IPS-18a (cell line): ENCODE measurements around the gene SHISA9.

ENCODE experiments used
- H3K27ac ChIP-seq: one replicate; pipeline ENCODE4 v1.5.1; 2013; ENCODE audit warnings: low read length
- H3K27me3 ChIP-seq: one replicate; pipeline ENCODE4 v1.6.1; 2013; ENCODE audit warnings: mild to moderate bottlenecking, low read length; ENCODE audit not compliant: control insufficient read depth, insufficient read depth
- H3K36me3 ChIP-seq: one replicate; pipeline ENCODE4 v1.6.1; 2013; ENCODE audit warnings: low read depth, low read length; ENCODE audit not compliant: control insufficient read depth
- H3K4me1 ChIP-seq: one replicate; pipeline ENCODE4 v1.6.1; 2013; ENCODE audit warnings: low read depth, low read length; ENCODE audit not compliant: control insufficient read depth
- H3K4me3 ChIP-seq: one replicate; pipeline ENCODE4 v1.5.1; 2013; ENCODE audit warnings: low read length
- H3K9ac ChIP-seq: one replicate; pipeline ENCODE4 v1.6.1; 2013; ENCODE audit warnings: mild to moderate bottlenecking, low read length, moderate library complexity
- H3K9me3 ChIP-seq: one replicate; pipeline ENCODE4 v1.6.1; 2013; ENCODE audit warnings: low read depth, low read length; ENCODE audit not compliant: control insufficient read depth

The SHISA9 gene

DNA sequence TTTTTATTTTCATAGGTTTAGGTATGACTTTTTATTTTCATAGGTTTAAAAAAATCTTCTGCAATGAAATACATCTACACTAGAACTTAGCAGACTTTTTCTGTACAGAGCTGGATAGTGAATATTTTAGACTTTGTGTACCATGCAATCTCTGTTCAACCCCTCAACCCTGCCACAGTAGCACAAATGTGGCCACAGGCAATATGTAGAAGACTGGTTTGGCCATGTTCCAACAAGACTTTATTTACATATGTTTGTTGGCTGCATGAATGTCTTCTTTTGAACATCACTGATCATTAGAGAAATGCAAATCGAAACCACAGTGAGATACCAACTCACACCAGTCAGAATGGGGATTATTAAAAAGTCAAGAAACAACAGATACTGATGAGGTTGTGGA is 229.2 kb downstream of the SHISA9 start:
- H3K4me1 ChIP-seq = no peaks in the 10 kb centered on the region
- H3K9me3 ChIP-seq = no peaks in the 10 kb centered on the region
- no peaks in the 10 kb centered on the region for H3K36me3 ChIP-seq

DNA sequence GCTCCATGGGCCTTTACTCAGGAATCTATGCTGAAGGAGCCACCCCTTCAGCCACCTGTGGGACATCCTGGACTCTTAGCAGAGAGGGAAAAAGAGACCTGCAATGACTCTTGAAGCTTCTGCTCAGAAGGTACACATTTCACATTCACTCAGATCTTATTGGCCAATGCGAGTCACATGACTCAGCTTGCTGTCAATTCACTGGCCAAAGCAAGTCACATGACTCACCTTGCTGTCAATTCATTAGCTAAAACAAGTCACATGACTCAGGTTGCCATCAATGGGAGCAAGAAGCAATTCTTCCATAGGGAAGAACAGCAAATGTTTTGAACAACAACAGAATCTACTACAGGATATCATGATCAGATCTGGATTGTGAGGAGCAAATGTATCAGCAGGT is 233.4 kb downstream of the SHISA9 start:
- Histone ChIP-seq H3K4me1 (no peaks in the 10 kb centered on the region), H3K36me3 (no peaks in the 10 kb centered on the region), H3K4me3 (no peak overlapping the region), H3K27ac (no peak overlapping the region), H3K27me3 (no peaks in the 10 kb centered on the region), H3K9me3 (no peaks in the 10 kb centered on the region), H3K9ac (no peak overlapping the region)

More for the DNA sequence above, 229.2 kb downstream of the SHISA9 start:
- H3K27ac ChIP-seq = no peak overlapping the region
- no peak overlapping the region for H3K4me3 ChIP-seq
- no peak overlapping the region for H3K9ac ChIP-seq
- H3K27me3 ChIP-seq = no peaks in the 10 kb centered on the region

DNA sequence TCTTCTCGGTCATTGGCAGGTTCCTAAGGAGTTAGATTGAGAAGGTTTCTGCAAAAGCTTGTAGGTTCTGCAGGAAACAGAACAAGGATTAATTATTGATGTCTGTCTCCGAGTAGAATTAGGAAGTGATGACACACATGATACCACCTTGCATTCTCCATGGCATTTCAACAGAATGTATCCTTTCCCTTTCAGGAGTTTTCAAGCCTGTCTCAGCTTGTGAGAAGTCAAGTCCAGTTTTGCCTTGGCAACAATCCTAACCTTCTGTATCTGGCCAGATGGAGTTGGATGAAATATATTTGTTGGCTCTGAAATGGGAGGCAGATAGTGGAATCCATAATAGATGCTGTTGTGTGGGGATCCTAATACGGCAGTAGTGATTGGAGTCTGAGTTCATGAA is 235.5 kb downstream of the SHISA9 start:
- no peak overlapping the region for H3K9ac ChIP-seq

GRCh38 chr16:13138528-13138927 is 237.1 kb downstream of the SHISA9 start:
- H3K9ac ChIP-seq = no peak overlapping the region
- no peaks in the 10 kb centered on the region for H3K9me3 ChIP-seq
- H3K27ac ChIP-seq = no peak overlapping the region
- no peak overlapping the region for H3K4me3 ChIP-seq
- H3K4me1 ChIP-seq = no peaks in the 10 kb centered on the region
- H3K27me3 ChIP-seq = no peaks in the 10 kb centered on the region
- H3K36me3 ChIP-seq = no peaks in the 10 kb centered on the region

More for the DNA sequence above, 235.5 kb downstream of the SHISA9 start:
- H3K4me1 ChIP-seq = no peaks in the 10 kb centered on the region
- H3K27me3 ChIP-seq = no peaks in the 10 kb centered on the region
- no peak overlapping the region for H3K4me3 ChIP-seq
- H3K27ac ChIP-seq = no peak overlapping the region
- no peaks in the 10 kb centered on the region for H3K36me3 ChIP-seq
- no peaks in the 10 kb centered on the region for H3K9me3 ChIP-seq

- Histone ChIP-seq H3K36me3 (no peaks in the 10 kb centered on the region), H3K4me3 (no peak overlapping the region), H3K27ac (no peak overlapping the region), H3K4me1 (no peaks in the 10 kb centered on the region), H3K9ac (no peak overlapping the region), H3K27me3 (no peaks in the 10 kb centered on the region), H3K9me3 (no peaks in the 10 kb centered on the region)
Measured at GRCh38 chr16:13139661-13140241, 238.4 kb downstream of the SHISA9 start.

GRCh38 chr16:13143551-13143950 is 242.2 kb downstream of the SHISA9 start:
- Histone ChIP-seq H3K36me3 (no peaks in the 10 kb centered on the region), H3K9ac (no peak overlapping the region), H3K27ac (no peak overlapping the region), H3K4me1 (no peaks in the 10 kb centered on the region), H3K27me3 (no peaks in the 10 kb centered on the region), H3K9me3 (no peaks in the 10 kb centered on the region), H3K4me3 (no peak overlapping the region)

DNA sequence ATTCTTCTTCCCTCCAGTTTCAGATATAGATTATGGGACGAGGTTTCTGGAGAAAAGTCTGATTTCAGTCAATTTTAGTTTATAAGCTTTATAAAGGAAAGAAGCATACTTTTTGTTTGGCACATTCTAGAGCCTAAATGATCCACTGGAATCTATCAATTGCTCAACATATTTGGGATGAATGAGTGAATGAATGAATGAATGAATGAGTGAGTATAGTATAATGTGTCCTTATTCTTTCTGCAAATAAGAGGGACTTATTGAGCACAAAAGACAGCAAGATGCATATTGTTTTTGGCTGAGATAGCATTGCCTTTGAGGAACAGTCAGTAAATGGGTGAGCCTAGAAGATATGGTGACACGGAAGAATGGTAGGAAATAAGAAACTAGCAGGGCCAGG is 245.4 kb downstream of the SHISA9 start:
- Histone ChIP-seq H3K27ac (no peak overlapping the region), H3K27me3 (no peaks in the 10 kb centered on the region), H3K4me1 (peaks cover 5% of the 10 kb centered on the region), H3K9me3 (no peaks in the 10 kb centered on the region), H3K9ac (no peak overlapping the region), H3K36me3 (no peaks in the 10 kb centered on the region), H3K4me3 (no peak overlapping the region)

DNA sequence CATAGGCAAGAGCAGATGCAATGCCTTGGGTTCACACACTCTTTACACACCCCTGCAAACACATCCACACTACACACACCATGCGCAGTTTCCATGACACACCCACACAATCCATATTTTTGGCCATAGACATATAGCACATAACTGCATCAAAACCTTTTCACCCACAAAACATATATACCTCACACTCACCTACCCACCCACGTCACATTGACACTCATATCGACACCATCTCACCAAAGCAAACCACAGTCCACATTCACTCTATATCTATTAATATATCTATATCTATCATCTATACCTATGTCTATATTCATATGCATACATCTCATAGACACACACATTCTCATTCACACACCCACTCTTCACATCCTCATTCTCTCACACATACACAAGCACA is 246.9 kb downstream of the SHISA9 start:
- H3K36me3 ChIP-seq = no peaks in the 10 kb centered on the region
- no peak overlapping the region for H3K4me3 ChIP-seq
- H3K4me1 ChIP-seq = peaks cover 7% of the 10 kb centered on the region
- no peak overlapping the region for H3K9ac ChIP-seq
- H3K27ac ChIP-seq = no peak overlapping the region
- no peaks in the 10 kb centered on the region for H3K27me3 ChIP-seq
- no peaks in the 10 kb centered on the region for H3K9me3 ChIP-seq

DNA sequence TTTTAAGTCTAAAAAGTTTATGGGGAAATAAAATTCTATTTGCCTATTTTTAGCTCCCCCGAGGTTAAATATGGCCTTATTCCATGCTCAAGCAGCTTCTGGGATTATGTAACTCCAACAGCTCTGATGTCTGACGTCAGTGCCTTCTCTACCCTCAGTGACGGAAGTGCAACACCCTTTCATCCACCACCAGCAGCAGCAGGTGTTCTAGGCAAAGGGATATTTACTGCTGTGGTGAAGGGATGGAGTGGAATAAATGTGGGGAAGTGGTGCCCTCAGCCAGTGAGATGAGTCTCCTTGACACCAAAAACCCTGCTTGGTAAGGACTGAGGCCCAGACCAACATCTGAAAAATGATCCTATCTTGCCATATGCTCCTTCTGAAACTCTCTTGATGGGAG is 247.4 kb downstream of the SHISA9 start:
- H3K9me3 ChIP-seq = no peaks in the 10 kb centered on the region
- H3K4me3 ChIP-seq = no peak overlapping the region
- no peaks in the 10 kb centered on the region for H3K36me3 ChIP-seq
- no peak overlapping the region for H3K9ac ChIP-seq
- H3K27ac ChIP-seq = no peak overlapping the region
- H3K27me3 ChIP-seq = no peaks in the 10 kb centered on the region
- peaks cover 12% of the 10 kb centered on the region for H3K4me1 ChIP-seq

DNA sequence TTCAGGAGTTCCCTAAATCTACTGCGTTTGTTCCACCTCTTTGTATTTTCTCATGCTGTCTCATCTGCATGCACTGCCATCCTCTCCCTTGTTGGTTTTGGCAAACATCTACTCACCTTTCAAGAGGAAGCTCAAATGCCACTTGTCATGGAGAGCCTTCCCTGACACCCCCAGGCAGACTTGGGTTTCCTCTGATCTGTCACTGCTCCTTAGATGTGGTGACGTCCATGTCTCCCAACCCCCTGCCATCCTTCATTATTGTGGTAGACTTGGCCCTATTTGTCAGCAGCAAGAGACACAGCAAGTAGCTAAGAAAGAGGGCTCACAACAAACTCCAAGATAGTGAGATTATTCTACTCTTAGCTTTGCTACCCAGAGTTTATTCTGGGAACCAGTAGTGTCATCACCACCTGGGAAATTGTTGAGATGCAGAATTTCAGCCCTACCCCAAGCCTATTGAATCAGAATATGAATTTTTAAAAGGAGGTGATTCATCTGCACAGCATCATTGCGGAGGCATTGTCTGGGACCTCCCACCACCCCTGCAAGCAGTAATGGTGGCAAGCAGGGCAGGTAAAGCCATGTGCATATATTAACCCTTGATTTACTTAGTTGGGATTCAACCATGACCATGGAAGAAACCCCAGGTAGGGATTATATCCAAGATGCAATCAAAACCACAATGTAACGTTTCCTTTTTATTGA is 248.9 kb downstream of the SHISA9 start:
- H3K27ac ChIP-seq = no peak overlapping the region
- peaks cover 25% of the 10 kb centered on the region for H3K4me1 ChIP-seq
- no peaks in the 10 kb centered on the region for H3K27me3 ChIP-seq
- H3K9me3 ChIP-seq = no peaks in the 10 kb centered on the region
- H3K4me3 ChIP-seq = no peak overlapping the region
- H3K36me3 ChIP-seq = no peaks in the 10 kb centered on the region
- H3K9ac ChIP-seq = no peak overlapping the region

GRCh38 chr16:13153696-13154095 is 252.3 kb downstream of the SHISA9 start:
- Histone ChIP-seq H3K36me3 (no peaks in the 10 kb centered on the region), H3K4me1 (peaks cover 46% of the 10 kb centered on the region), H3K4me3 (no peak overlapping the region), H3K27ac (no peak overlapping the region), H3K27me3 (no peaks in the 10 kb centered on the region), H3K9me3 (no peaks in the 10 kb centered on the region), H3K9ac (no peak overlapping the region)

GRCh38 chr16:13154799-13155198 is 253.4 kb downstream of the SHISA9 start:
- no peak overlapping the region for H3K9ac ChIP-seq

More at GRCh38 chr16:13154799-13155198, 253.4 kb downstream of the SHISA9 start:
- H3K36me3 ChIP-seq = no peaks in the 10 kb centered on the region
- no peaks in the 10 kb centered on the region for H3K27me3 ChIP-seq
- no peaks in the 10 kb centered on the region for H3K9me3 ChIP-seq
- no peak overlapping the region for H3K27ac ChIP-seq
- H3K4me1 ChIP-seq = peaks cover 46% of the 10 kb centered on the region
- H3K4me3 ChIP-seq = no peak overlapping the region
